IPS DF 6.9 (cell line): ENCODE data around the gene DST.

Source experiments
- DNase-seq: peaks from one replicate; pipeline ENCODE4 v3.0.0-alpha.2; 2013; ENCODE audit warnings: low read depth, low spot score
- H3K27ac ChIP-seq: one replicate; pipeline ENCODE4 v1.5.1; 2013; ENCODE audit warnings: low read length, control low read depth
- H3K27me3 ChIP-seq: 2 replicates; pipeline ENCODE4 v1.6.1; 2013; ENCODE audit warnings: mild to moderate bottlenecking, low read length; ENCODE audit not compliant: control insufficient read depth, insufficient read depth
- H3K36me3 ChIP-seq: 2 replicates; pipeline ENCODE4 v1.6.1; 2013; ENCODE audit warnings: low read length; ENCODE audit not compliant: control insufficient read depth, insufficient read depth
- H3K4me1 ChIP-seq: 2 replicates; pipeline ENCODE4 v1.6.1; 2013; ENCODE audit warnings: low read length; ENCODE audit not compliant: control insufficient read depth, insufficient read depth
- H3K4me3 ChIP-seq: 2 replicates; pipeline ENCODE4 v1.5.1; 2013; ENCODE audit warnings: mild to moderate bottlenecking, low read length
- H3K9me3 ChIP-seq: 2 replicates; pipeline ENCODE4 v1.6.1; 2013; ENCODE audit warnings: low read length, inconsistent platforms; ENCODE audit not compliant: control insufficient read depth, insufficient read depth
- WGBS: extraction: QIAGEN DNeasy Blood & Tissue Kit; methylation state at CpG from one replicate; pipeline ENCODE4 v1.1.7; 2013; ENCODE audit warnings: mixed read lengths, missing lambda C conversion rate; ENCODE audit not compliant: insufficient read length, insufficient coverage; 5-methylcytosine and 5-hydroxymethylcytosine counted together

Gene DST

GRCh38 chr6:56552187-56553130 is 90.2 kb downstream of the DST start:
- no peaks in the 10 kb centered on the region for H3K9me3 ChIP-seq
- H3K27ac ChIP-seq: no peak overlapping the region
- no peak overlapping the region for H3K4me3 ChIP-seq
- H3K27me3 ChIP-seq: no peaks in the 10 kb centered on the region
- H3K4me1 ChIP-seq: no peaks in the 10 kb centered on the region
- DNase-seq: no peak
- H3K36me3 ChIP-seq: peaks cover 10% of the 10 kb centered on the region; the same call in 1 of the 2 replicates
- WGBS: no CpG with 5 or more reads among the region's 7 CpGs

- no peaks in the 10 kb centered on the region for H3K4me1 ChIP-seq
- H3K27ac ChIP-seq: no peak overlapping the region
- H3K36me3 ChIP-seq: peaks cover 10% of the 10 kb centered on the region; the same call in 1 of the 2 replicates
- no peaks in the 10 kb centered on the region for H3K27me3 ChIP-seq
- H3K4me3 ChIP-seq: no peak overlapping the region
- H3K9me3 ChIP-seq: no peaks in the 10 kb centered on the region
- DNase-seq: no peak
- WGBS: 100% methylated on average over 1 of the region's 3 CpGs
Observed at GRCh38 chr6:56551409-56552120, 91.1 kb downstream of the DST start.

- WGBS: no CpG with 5 or more reads among the region's 1 CpG
- no peak overlapping the region for H3K4me3 ChIP-seq
Observed at GRCh38 chr6:56550301-56550700, 92.4 kb downstream of the DST start.

GRCh38 chr6:56549014-56549413 is 93.7 kb downstream of the DST start:
- H3K4me3 ChIP-seq: no peak overlapping the region
- H3K36me3 ChIP-seq: peaks cover 3% of the 10 kb centered on the region; the same call in 1 of the 2 replicates
- DNase-seq: no peak
- H3K27me3 ChIP-seq: no peaks in the 10 kb centered on the region
- no CpG with 5 or more reads among the region's 2 CpGs for WGBS
- H3K9me3 ChIP-seq: no peaks in the 10 kb centered on the region
- no peak overlapping the region for H3K27ac ChIP-seq
- no peaks in the 10 kb centered on the region for H3K4me1 ChIP-seq

More at GRCh38 chr6:56550301-56550700, 92.4 kb downstream of the DST start:
- H3K27me3 ChIP-seq: no peaks in the 10 kb centered on the region
- no peaks in the 10 kb centered on the region for H3K9me3 ChIP-seq
- H3K27ac ChIP-seq: no peak overlapping the region
- peaks cover 6% of the 10 kb centered on the region; the same call in 1 of the 2 replicates for H3K36me3 ChIP-seq
- no peak for DNase-seq
- no peaks in the 10 kb centered on the region for H3K4me1 ChIP-seq

- no peaks in the 10 kb centered on the region for H3K9me3 ChIP-seq
- H3K4me1 ChIP-seq: no peaks in the 10 kb centered on the region
- H3K36me3 ChIP-seq: peaks cover under 1% of the 10 kb centered on the region; the same call in 1 of the 2 replicates
- no peak for DNase-seq
- no peak overlapping the region for H3K27ac ChIP-seq
- no CpG with 5 or more reads among the region's 1 CpG for WGBS
- no peaks in the 10 kb centered on the region for H3K27me3 ChIP-seq
- no peak overlapping the region for H3K4me3 ChIP-seq
Observed at GRCh38 chr6:56547687-56548086, 95.0 kb downstream of the DST start.

GRCh38 chr6:56542364-56543331 is 100.0 kb downstream of the DST start:
- Histone ChIP-seq H3K4me1 (no peaks in the 10 kb centered on the region), H3K27me3 (no peaks in the 10 kb centered on the region), H3K36me3 (no peaks in the 10 kb centered on the region), H3K9me3 (no peaks in the 10 kb centered on the region), H3K4me3 (peak overlapping the region; percentile 11; the same call in 1 of the 2 replicates), H3K27ac (no peak overlapping the region)
- DNase-seq: peak; percentile 78
- no CpG with 5 or more reads among the region's 50 CpGs for WGBS

GRCh38 chr6:56541741-56542360 is 100.8 kb downstream of the DST start:
- no peak overlapping the region; the same call in 1 of the 2 replicates for H3K4me3 ChIP-seq
- H3K36me3 ChIP-seq: no peaks in the 10 kb centered on the region
- no CpG with 5 or more reads among the region's 3 CpGs for WGBS
- DNase-seq: no peak
- H3K9me3 ChIP-seq: no peaks in the 10 kb centered on the region
- H3K27ac ChIP-seq: no peak overlapping the region
- H3K4me1 ChIP-seq: no peaks in the 10 kb centered on the region
- no peaks in the 10 kb centered on the region for H3K27me3 ChIP-seq

- H3K27ac ChIP-seq: no peak overlapping the region
- H3K4me3 ChIP-seq: no peak overlapping the region
- H3K9me3 ChIP-seq: no peaks in the 10 kb centered on the region
- WGBS: no CpG with 5 or more reads among the region's 11 CpGs
- no peak for DNase-seq
- H3K4me1 ChIP-seq: no peaks in the 10 kb centered on the region
- no peaks in the 10 kb centered on the region for H3K36me3 ChIP-seq
- no peaks in the 10 kb centered on the region for H3K27me3 ChIP-seq
Observed at GRCh38 chr6:56541030-56541600, 101.6 kb downstream of the DST start.

GRCh38 chr6:56540232-56541029 is 102.3 kb downstream of the DST start:
- H3K4me1 ChIP-seq: no peaks in the 10 kb centered on the region
- no CpG with 5 or more reads among the region's 9 CpGs for WGBS
- H3K4me3 ChIP-seq: no peak overlapping the region
- H3K27me3 ChIP-seq: no peaks in the 10 kb centered on the region
- H3K9me3 ChIP-seq: no peaks in the 10 kb centered on the region
- no peak for DNase-seq
- H3K36me3 ChIP-seq: no peaks in the 10 kb centered on the region
- no peak overlapping the region for H3K27ac ChIP-seq
